ENCODE data around the gene LRRC8E.

LRRC8E gene

DNA sequence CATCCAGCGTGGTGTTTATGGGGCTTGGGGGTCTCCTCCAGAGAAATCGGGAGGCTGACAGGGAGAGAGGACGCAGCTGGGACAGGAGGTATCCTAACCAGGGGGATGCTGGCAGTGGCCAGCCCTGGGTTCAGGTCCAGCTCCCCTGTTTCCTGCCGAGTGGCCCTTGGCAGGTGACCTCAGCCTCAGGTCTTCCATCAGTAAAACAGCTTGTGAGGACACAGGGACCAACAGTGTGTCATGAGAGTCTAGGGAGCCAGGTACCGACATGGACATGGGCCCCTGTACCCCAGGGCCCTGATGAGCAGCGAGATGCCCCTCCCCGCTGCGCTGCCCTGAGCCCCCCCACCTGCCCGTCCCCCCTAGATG lies 38.7 kb upstream of the LRRC8E start:
- no peak for DNase-seq (ENCODE audit: low read depth in 1 of 2, low spot score in 1 of 2)
- TF ChIP-seq JUND (IDR thresholded peaks at IDR 0.05; ENCODE audit: low read depth), result no peak
- in situ Hi-C loops (cut with HindIII; ENCODE audit: low pct_unique_long_range_greater_than_20kb, low sequenced_read_pairs), result no loop called here

DNA sequence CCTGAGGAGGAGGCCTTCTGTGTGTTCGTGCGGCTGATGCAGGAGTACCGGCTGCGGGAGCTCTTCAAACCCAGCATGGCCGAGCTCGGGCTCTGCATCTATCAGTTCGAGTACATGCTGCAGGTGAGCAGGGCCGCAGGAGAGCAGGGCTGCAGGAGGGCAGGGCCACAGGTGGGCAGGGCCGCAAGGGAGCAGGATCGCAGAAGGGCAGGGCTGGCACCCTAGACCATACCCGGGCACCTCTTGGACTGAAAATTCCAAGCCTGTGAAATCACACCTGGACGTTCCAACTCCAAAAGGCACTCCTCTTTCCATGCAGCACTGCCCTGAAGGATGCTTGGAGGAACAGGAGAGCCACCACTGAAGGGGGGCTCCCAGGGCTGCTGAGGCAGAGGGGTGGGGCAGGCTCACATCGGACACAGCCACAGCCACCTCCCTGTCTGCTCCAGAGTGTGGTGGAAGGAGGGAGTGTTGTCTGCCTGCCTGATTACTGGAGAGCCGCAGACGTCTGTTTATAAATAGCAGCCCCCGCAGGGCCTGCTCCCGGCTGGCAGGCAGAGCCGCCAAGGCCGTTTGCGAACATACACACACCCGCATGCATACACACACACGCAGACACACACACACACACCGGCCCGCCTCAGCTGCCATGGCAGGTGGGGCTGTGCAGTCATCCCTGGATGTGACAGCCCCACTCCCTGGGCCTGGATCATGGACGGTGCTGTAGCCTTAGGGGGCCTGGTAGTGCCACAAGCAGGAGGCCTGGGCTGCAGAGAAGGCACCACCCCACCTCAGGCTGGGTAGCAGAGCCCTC lies 38.1 kb upstream of the LRRC8E start:
- in situ Hi-C loops (cut with HindIII; ENCODE audit: low pct_unique_long_range_greater_than_20kb, low sequenced_read_pairs), result no loop called here
- TF ChIP-seq JUND (IDR thresholded peaks at IDR 0.05; ENCODE audit: low read depth), result no peak
- DNase-seq (ENCODE audit: low read depth in 1 of 2, low spot score in 1 of 2), result peak in 1 of 2 experiments; percentile 58

DNA sequence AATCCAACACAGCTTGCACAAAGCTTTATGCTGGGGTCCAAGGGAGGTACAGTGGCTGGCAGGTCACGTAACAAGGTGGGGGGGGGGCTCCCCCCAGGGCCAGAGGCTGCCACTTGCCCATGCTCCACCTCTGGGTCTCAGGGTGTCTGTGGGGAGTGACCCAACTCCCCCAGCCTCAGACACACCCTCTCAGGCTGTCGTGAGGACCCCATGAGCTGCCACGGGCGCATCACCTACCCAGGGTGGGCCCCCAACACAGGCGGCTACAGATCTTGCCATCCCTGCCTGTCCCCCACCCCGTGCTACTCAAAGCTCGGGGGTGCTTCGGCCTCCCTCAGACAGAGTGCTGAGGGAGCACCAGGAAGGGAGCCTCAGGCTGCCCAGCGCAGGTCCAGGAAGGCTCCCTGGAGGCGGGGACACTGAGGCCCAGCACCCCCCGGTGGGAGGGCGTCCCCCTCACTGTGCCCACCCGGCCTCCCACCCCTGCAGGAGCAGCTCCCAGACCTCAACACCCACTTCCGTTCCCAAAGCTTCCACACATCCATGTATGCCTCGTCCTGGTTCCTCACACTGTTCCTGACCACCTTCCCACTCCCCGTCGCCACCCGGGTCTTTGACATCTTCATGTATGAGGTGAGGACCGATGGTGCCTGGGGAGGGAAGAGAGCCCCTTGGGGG lies 37.2 kb upstream of the LRRC8E start:
- no peak for DNase-seq (ENCODE audit: low read depth in 1 of 2, low spot score in 1 of 2)
- in situ Hi-C loops (cut with HindIII; ENCODE audit: low pct_unique_long_range_greater_than_20kb, low sequenced_read_pairs), result no loop called here
- TF ChIP-seq JUND (IDR thresholded peaks at IDR 0.05; ENCODE audit: low read depth), result no peak

GRCh38 chr19:7851623-7852500 lies 36.4 kb upstream of the LRRC8E start:
- TF ChIP-seq JUND (IDR thresholded peaks at IDR 0.05; ENCODE audit: low read depth), result no peak
- in situ Hi-C loops (cut with HindIII; ENCODE audit: low pct_unique_long_range_greater_than_20kb, low sequenced_read_pairs), result no loop called here
- DNase-seq (ENCODE audit: low read depth in 1 of 2, low spot score in 1 of 2), result no peak

GRCh38 chr19:7852851-7853769 lies 35.2 kb upstream of the LRRC8E start:
- DNase-seq (ENCODE audit: low read depth in 1 of 2, low spot score in 1 of 2), result no peak
- in situ Hi-C loops (cut with HindIII; ENCODE audit: low pct_unique_long_range_greater_than_20kb, low sequenced_read_pairs), result no loop called here
- TF ChIP-seq JUND (IDR thresholded peaks at IDR 0.05; ENCODE audit: low read depth), result no peak

GRCh38 chr19:7853770-7854128 lies 34.6 kb upstream of the LRRC8E start:
- in situ Hi-C loops (cut with HindIII; ENCODE audit: low pct_unique_long_range_greater_than_20kb, low sequenced_read_pairs), result no loop called here
- TF ChIP-seq JUND (IDR thresholded peaks at IDR 0.05; ENCODE audit: low read depth), result no peak
- no peak for DNase-seq (ENCODE audit: low read depth in 1 of 2, low spot score in 1 of 2)

- DNase-seq (ENCODE audit: low read depth in 1 of 2, low spot score in 1 of 2), result no peak
- in situ Hi-C loops (cut with HindIII; ENCODE audit: low pct_unique_long_range_greater_than_20kb, low sequenced_read_pairs), result no loop called here
- TF ChIP-seq JUND (IDR thresholded peaks at IDR 0.05; ENCODE audit: low read depth), result no peak
These were observed 32.7 kb upstream of the LRRC8E start for GRCh38 chr19:7855426-7856108.

GRCh38 chr19:7856109-7856591 lies 32.2 kb upstream of the LRRC8E start:
- in situ Hi-C loops (cut with HindIII; ENCODE audit: low pct_unique_long_range_greater_than_20kb, low sequenced_read_pairs), result no loop called here
- DNase-seq (ENCODE audit: low read depth in 1 of 2, low spot score in 1 of 2), result no peak
- no peak for TF ChIP-seq JUND (IDR thresholded peaks at IDR 0.05; ENCODE audit: low read depth)

GRCh38 chr19:7856679-7857663 lies 31.3 kb upstream of the LRRC8E start:
- TF ChIP-seq JUND (IDR thresholded peaks at IDR 0.05; ENCODE audit: low read depth), result no peak
- in situ Hi-C loops (cut with HindIII; ENCODE audit: low pct_unique_long_range_greater_than_20kb, low sequenced_read_pairs), result no loop called here
- DNase-seq (ENCODE audit: low read depth in 1 of 2, low spot score in 1 of 2), result no peak

DNA sequence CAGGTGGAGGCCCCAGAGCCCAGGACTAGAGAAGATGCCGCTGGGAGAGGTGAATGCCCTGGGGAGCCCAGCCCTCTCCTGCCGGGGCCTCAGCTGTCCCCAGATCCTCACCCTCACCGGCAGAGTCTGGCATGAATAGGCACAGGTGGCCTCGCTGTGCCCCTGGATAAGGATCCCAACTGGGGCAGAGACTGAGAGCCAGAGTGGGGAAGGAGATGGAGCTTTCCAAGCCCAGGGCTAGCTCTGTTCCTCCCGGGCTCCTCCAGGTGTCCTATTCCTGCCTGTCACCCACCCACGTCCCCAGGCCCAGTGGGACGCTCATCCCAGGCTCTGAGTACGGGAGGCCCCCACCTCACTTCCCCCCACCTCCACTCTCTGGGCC lies 30.6 kb upstream of the LRRC8E start:
- no peak for TF ChIP-seq JUND (IDR thresholded peaks at IDR 0.05; ENCODE audit: low read depth)
- in situ Hi-C loops (cut with HindIII; ENCODE audit: low pct_unique_long_range_greater_than_20kb, low sequenced_read_pairs), result no loop called here
- DNase-seq (ENCODE audit: low read depth in 1 of 2, low spot score in 1 of 2), result no peak

Data from T47D (cell line).